Type B pancreatic cell (in vitro differentiated cells): ENCODE measurements around the gene STUB1. TPM values are rescaled to one million over a fixed set of nuclear protein-coding genes. Genes with fewer than 3 reads are reported as not detected.

Experiments
- DNase-seq: peaks from one replicate; pipeline ENCODE4 v3.0.0; 2021; ENCODE audit warnings: mixed read lengths; ENCODE audit not compliant: unreplicated experiment; ENCODE audit errors: extremely low spot score
- H3K27ac Mint-ChIP-seq: 2 replicates; pipeline ENCODE4 v1.8.0; 2021; ENCODE audit warnings: mild to moderate bottlenecking, mixed read lengths
- H3K27me3 Mint-ChIP-seq: 2 replicates; pipeline ENCODE4 v1.8.0; 2021; ENCODE audit warnings: mixed read lengths
- H3K36me3 Mint-ChIP-seq: 2 replicates; pipeline ENCODE4 v1.8.0; 2021; ENCODE audit warnings: mixed read lengths
- H3K4me1 Mint-ChIP-seq: one replicate; pipeline ENCODE4 v1.8.0; 2021; ENCODE audit warnings: mixed read lengths; ENCODE audit not compliant: unreplicated experiment
- H3K4me3 Mint-ChIP-seq: 2 replicates; pipeline ENCODE4 v1.8.0; 2021; ENCODE audit warnings: mild to moderate bottlenecking, mixed read lengths
- H3K9me3 Mint-ChIP-seq: 2 replicates; pipeline ENCODE4 v1.8.0; 2021; ENCODE audit warnings: mixed read lengths
- total RNA-seq: library from RNA; stranded (reverse); gene quantifications from 2 replicates; pipeline ENCODE4 v1.2.1, GENCODE V29; 2021; ENCODE audit warnings: low replicate concordance
- TF ChIP-seq, protein P1 (sequence below): fragments of 200-600 bp; sonication (generic); conservative IDR thresholded peaks from 2 replicates; pipeline ENCODE4 v1.5.0; 2021; ENCODE audit warnings: antibody characterized with exemption, mild to moderate bottlenecking

The STUB1 gene
- total RNA-seq, 1 donor from 2014 or later, result 80.3 TPM

DNA sequence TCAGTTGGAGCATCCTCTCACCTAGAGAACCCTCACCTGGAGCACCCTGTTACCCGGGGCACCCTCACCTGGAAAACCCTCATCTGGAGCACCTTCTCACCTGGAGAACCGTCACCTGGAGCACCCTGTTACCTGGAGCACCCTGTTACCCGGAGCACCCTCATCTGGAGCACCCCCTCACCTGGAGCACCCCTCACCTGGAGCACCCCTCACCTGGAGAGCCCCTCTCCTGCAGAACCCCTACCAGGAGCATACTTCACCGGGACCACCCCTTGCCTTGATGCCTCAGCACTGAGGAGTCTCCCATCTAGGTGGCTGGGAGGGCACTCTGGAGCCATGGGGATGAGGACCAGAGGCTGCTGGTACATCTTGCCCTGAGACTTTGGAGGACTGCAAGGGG, 28.7 kb downstream of the STUB1 start:
- Mint-ChIP-seq H3K4me3 (no peak overlapping the region), H3K36me3 (no peaks in the 10 kb centered on the region), H3K27ac (no peak overlapping the region), H3K27me3 (peaks cover 55% of the 10 kb centered on the region), H3K4me1 (peaks cover 4% of the 10 kb centered on the region), H3K9me3 (no peaks in the 10 kb centered on the region)
- TF ChIP-seq, protein P1, sequence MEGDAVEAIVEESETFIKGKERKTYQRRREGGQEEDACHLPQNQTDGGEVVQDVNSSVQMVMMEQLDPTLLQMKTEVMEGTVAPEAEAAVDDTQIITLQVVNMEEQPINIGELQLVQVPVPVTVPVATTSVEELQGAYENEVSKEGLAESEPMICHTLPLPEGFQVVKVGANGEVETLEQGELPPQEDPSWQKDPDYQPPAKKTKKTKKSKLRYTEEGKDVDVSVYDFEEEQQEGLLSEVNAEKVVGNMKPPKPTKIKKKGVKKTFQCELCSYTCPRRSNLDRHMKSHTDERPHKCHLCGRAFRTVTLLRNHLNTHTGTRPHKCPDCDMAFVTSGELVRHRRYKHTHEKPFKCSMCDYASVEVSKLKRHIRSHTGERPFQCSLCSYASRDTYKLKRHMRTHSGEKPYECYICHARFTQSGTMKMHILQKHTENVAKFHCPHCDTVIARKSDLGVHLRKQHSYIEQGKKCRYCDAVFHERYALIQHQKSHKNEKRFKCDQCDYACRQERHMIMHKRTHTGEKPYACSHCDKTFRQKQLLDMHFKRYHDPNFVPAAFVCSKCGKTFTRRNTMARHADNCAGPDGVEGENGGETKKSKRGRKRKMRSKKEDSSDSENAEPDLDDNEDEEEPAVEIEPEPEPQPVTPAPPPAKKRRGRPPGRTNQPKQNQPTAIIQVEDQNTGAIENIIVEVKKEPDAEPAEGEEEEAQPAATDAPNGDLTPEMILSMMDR, result no peak
- no peak for DNase-seq

DNA sequence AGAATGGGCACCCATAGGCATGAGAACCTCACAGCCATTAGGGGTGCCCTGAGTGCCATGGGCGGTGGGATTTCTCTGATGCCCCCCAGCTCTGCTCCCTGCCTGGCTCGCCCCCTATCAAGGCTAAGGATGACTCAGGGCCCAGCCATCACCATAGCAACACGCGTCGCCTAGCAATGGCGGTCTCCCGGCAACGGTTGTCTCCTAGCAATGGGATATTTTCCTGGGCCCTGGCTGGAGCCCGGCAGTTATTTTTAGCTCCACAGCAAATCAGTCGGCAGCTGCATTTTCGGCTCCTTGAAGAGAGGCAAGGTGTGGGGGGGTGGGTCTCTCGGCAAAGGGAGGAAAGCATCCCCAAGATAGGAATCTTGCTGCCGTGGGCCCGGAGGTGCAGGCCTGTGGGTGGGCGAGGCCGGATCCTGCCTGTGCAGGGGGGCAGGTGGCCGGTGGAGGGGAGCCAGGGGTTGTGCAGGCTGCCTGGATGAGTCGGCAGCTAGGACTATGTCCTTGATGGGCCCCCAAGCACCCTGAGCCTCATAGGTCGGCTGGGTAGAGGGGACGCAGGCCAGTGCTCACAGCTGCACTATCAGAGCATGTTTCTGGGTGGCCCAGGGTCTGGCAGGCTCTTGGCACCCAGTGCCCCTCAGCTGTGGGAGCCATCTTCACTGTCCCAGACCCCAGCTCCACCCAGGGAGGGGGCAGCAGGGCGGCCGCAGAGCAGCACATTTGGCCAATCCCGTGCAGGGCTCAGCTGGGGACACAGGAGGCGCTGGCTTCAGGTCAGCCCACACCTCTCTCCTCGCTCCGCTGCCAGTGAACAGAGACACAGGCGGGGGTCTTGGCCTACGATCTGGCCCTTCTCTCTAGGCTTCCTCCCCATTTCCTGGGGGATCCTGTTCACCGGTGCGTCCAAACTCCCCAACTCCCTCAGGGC, 29.6 kb downstream of the STUB1 start:
- Mint-ChIP-seq H3K4me3 (peak overlapping the region; percentile 52), H3K36me3 (no peaks in the 10 kb centered on the region), H3K4me1 (peaks cover 4% of the 10 kb centered on the region), H3K27ac (peak overlapping the region; percentile 67), H3K27me3 (peaks cover 50% of the 10 kb centered on the region), H3K9me3 (no peaks in the 10 kb centered on the region)
- TF ChIP-seq, protein P1, result no peak
- DNase-seq, result no peak

DNA sequence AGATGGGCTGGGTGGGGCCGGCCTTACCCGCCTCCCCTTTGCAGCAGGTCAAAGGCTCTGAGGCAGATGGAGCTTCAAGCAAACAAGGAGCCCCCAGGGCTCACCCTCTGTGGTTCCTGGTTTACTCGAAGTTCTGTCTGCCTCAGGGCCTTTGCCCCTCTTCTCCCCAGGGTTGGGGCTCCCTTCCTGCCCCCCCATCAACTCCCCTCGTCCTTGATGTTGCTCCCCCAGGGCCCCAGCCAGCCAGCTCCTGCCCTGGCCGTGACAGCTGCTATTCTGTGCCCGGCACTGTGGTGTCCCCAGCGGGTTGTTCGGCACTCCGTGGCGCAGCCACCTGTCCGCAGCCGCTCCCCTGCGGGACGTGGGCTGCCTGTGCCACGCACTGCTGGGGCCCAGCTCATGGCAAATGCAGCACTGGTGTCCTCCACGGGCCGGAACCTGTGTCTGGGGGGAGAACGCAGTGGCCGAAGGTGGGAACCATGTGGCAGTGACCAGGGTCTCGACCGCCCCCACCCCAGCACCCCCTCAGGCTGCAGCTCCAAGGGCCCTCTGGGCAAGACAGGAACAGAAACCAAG, 30.4 kb downstream of the STUB1 start:
- Mint-ChIP-seq H3K9me3 (no peaks in the 10 kb centered on the region), H3K36me3 (no peaks in the 10 kb centered on the region), H3K27ac (no peak overlapping the region), H3K4me3 (peak overlapping the region; percentile 52), H3K4me1 (peaks cover 4% of the 10 kb centered on the region), H3K27me3 (peaks cover 50% of the 10 kb centered on the region)
- DNase-seq, result no peak
- TF ChIP-seq, protein P1, result no peak

DNA sequence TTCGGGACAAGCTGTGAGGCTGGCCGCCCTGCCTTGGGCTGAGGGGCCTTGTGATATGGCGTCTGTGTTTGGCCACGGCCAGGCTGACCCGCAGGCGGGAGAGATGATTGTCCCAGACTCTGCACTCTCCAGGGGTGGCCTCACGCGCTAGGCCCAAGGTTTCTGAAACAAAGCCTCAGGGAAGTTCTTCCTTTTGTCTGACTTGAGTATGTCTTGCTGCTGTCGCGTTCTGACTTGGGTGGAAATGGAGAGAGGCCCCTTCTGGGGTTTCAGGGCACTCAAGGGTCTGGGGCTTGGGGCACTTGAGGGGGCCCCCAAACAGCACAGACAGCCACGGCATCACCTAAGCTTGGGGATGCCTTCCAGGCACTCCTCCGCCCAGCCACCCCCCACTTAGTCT, 30.9 kb downstream of the STUB1 start:
- TF ChIP-seq, protein P1, result no peak
- Mint-ChIP-seq H3K9me3 (no peaks in the 10 kb centered on the region), H3K4me3 (no peak overlapping the region), H3K27me3 (peaks cover 53% of the 10 kb centered on the region), H3K27ac (no peak overlapping the region), H3K36me3 (no peaks in the 10 kb centered on the region), H3K4me1 (peaks cover 4% of the 10 kb centered on the region)
- DNase-seq, result no peak

DNA sequence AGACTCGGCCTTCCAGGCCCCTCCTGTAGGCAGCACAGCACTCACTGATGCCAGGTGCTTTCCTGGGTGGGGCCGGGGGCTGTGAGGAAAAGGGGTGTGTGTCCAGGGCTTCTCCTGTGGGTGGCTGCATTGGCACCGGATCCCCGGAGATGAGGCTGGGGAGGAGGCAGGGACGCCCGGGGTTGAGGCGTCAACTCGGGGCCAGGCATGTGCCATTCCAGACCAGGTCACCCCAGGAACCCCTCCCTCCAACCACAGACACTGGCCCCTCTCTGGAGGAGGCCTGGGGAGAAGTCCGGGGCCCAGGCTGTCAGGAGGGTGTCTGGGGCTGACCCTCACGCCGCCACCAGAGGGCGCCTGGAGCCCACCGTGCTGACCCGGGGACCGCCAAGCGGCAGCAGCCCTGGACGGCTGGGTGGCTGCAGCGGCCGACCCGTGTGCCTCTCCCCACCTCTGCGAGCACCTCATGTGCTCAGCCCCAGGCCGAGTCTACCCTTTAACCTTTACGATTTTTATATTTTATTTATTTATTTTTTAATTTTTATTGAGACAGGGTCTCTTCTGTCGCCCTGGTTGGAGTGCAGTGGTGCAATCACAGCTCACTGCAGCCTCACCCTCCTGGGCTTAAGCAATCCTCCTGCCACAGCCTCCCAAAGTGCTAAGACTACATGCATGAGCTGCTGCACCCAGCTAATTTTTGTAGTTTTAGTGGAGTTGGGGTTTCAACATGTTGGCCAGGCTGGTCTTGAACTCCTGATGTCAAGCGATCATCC, 31.5 kb downstream of the STUB1 start:
- Mint-ChIP-seq H3K4me3 (no peak overlapping the region), H3K4me1 (peaks cover 8% of the 10 kb centered on the region), H3K9me3 (no peaks in the 10 kb centered on the region), H3K36me3 (no peaks in the 10 kb centered on the region), H3K27ac (no peak overlapping the region), H3K27me3 (peaks cover 47% of the 10 kb centered on the region)
- TF ChIP-seq, protein P1, result peak; percentile 98
- peak; percentile 88 for DNase-seq
